Heart left ventricle (tissue), 13 donors: ENCODE data around the gene KRT86.

Experiments
- CTCF ChIP-seq, 12 donors: fragments of 200-600 bp; sonication (generic) in 4 of 12; IDR thresholded peaks; one replicate each; pipeline versions ENCODE4 v1.5.0 to v1.8.0; 2018 to 2022; ENCODE audit warnings: antibody characterized with exemption in 12 of 12, mild to moderate bottlenecking in 5 of 12
- POLR2A ChIP-seq, 2 donors: fragments of 450-650 bp; IDR thresholded peaks; one replicate each; pipeline ENCODE4 v1.6.1; 2017; ENCODE audit warnings: antibody characterized with exemption in 2 of 2, mild to moderate bottlenecking in 2 of 2, moderate library complexity in 2 of 2
- donor health status: ischemic (EF 13 %, LVEDD 7.1; RV severe dilation, severe dysfunction).
- donor health status: DM: no; HTN: yes; CAD: no.
- donor health status: DM: no; HTN: no; CAD: no.
- donor health status: ischemic (EF 25% LVEDD 6.9; RV normal size, moderate dysfunction).
- donor health status: ischemic (EF 25% LVEDD 5.7; RV mildly dilated, moderate dysfunction).
- donor health status: ischemic (EF 35%, LVEDD 5.7; RV mildly dilated, moderate dysfunction).
- donor health status: nonischemic (EF 11% LVEDD 7.7; RV severe dilation, severe dysfunction).
- donor health status: DM: yes; HTN: yes; CAD: no.
- donor health status: PGD.
- donor health status: ischemic (EF 29% LVEDD 5.4; RV normal size, mild dysfunction).
- donor health status: nonischemic (EF 23%, LVEDD 6.1; RV moderate dilation, normal function).

- no peak for TF ChIP-seq CTCF (IDR thresholded peaks at IDR 0.05)
- TF ChIP-seq POLR2A (IDR thresholded peaks at IDR 0.05) = no peak
These were observed 37.6 kb downstream of the KRT86 start for GRCh38 chr12:52312086-52312485.
